ENCODE data around the gene SCAF4.
"Not testable (repeated sequence)": the region's sequence is repeated elsewhere in the genome, so short reads cannot be mapped to it uniquely, and the experiment has no call there.

- not testable (repeated sequence) for TF ChIP-seq POLR2A (IDR thresholded peaks at IDR 0.05); EP300 (IDR thresholded peaks at IDR 0.05; ENCODE audit: low read depth); CTCF (IDR thresholded peaks at IDR 0.05)
Observed at GRCh38 chr21:31765850-31766249, 33.9 kb upstream of the SCAF4 start.

Measured in transverse colon (tissue), 3 donors.